ENCODE measurements around the gene MC1R.

MC1R gene

GRCh38 chr16:89938175-89938885 lies 19.7 kb downstream of the MC1R start:
- H3K4me3 ChIP-seq (ENCODE audit: low read depth, low read length), result no peak overlapping the region
- no peak for TF ChIP-seq CTCF (IDR thresholded peaks at IDR 0.05; ENCODE audit: low read depth, low read length, missing control alignments)
- no peak for DNase-seq (ENCODE audit: low read depth)

DNA sequence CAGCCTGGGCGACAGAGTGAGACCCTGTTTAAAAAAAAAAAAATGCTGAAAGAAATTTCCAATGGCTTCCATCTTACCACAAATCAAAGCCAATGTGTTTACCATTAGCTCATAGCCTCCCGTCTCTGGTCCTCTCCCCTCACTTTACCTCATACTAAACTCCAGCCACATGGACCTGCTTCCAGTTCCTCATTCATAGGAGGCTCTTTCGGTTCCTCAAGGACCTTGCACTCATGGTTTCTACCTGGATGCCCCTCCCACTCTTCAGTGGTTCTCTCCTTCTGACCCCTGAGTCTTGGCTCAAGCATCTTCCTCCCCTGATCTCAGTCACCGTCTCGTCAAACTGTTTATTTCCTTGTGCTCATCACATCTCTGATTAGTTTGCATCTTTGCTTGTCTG lies 26.1 kb downstream of the MC1R start:
- TF ChIP-seq CTCF (IDR thresholded peaks at IDR 0.05; ENCODE audit: low read depth, low read length, missing control alignments), result no peak
- no peak overlapping the region for H3K4me3 ChIP-seq (ENCODE audit: low read depth, low read length)
- DNase-seq (ENCODE audit: low read depth), result peak; percentile 73

DNA sequence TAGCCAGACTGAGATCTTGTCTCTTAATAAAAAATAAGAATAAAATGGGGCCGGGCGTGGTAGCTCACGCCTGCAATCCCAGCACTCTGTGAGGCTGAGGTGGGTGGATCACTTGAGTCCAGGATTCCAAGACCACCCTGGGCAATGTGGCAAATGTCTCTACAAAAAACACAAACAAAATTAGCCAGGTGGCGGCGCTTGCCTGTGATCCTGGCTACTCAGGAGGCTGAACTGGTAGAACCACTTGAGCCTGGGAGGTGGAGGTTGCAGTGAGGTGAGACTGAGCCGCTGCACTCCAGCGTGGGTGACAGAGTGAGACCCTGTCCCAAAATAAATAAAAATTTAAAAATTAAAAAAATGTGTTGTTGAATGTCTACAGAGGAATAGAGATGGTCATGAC lies 27.0 kb downstream of the MC1R start:
- peak; percentile 23 for TF ChIP-seq CTCF (IDR thresholded peaks at IDR 0.05; ENCODE audit: low read depth, low read length, missing control alignments)
- H3K4me3 ChIP-seq (ENCODE audit: low read depth, low read length), result no peak overlapping the region
- DNase-seq (ENCODE audit: low read depth), result no peak

DNA sequence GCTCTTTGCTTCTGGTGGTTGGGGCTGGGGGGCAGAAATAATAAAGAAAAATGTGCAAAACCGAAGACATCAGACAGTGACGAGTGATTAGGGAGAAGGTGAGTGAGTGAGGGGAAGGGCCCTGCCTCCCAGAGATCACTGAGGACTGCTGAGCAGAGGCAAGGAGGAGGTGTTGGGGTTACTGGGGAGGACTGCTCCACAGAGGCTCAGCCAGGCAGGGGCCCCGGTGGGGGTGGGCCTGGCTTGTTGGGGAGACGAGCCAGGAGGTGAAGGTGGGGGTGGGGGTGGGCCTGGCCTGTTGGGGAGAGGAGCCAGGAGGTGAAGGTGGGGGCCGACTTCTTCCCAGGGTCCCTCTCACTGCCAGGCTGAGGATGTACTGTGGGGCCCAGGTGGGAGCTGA lies 27.9 kb downstream of the MC1R start:
- no peak overlapping the region for H3K4me3 ChIP-seq (ENCODE audit: low read depth, low read length)
- DNase-seq (ENCODE audit: low read depth), result no peak
- TF ChIP-seq CTCF (IDR thresholded peaks at IDR 0.05; ENCODE audit: low read depth, low read length, missing control alignments), result no peak

DNA sequence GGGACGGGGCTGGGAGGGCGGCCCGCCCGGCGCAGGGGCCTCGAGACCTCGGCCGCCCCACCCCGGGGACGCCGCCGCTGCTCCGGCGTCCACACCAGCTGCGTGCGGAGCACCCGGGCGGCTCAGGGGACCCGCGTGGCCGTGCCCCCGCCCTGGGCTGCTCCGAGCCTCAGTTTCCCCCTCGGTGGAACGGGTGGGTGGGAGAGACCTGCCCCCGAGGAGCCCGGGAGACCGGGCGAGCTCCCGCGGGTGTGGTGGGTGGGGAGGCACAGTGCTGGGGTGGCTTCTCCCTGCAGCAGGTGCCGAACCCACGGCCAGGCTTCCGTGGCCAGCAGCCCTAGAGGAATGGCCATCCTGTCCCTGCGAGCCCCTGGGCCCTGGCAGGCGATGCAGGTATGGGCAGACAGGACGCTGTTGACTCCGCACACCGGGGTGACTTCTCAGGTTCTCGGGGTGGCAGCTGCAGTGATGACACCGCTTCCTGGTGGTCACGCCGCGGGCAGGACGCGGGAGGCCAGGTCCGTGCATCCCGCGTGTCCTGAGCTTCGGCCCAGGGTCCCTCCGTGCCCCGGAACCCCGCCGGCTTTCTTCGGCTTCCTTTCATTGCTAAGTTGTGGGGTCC lies 30.6 kb downstream of the MC1R start:
- no peak for DNase-seq (ENCODE audit: low read depth)
- H3K4me3 ChIP-seq (ENCODE audit: low read depth, low read length), result peak overlapping the region; percentile 63
- TF ChIP-seq CTCF (IDR thresholded peaks at IDR 0.05; ENCODE audit: low read depth, low read length, missing control alignments), result no peak

- H3K4me3 ChIP-seq (ENCODE audit: low read depth, low read length), result peak overlapping the region; percentile 63
- DNase-seq (ENCODE audit: low read depth), result no peak
- TF ChIP-seq CTCF (IDR thresholded peaks at IDR 0.05; ENCODE audit: low read depth, low read length, missing control alignments), result no peak
Measured at GRCh38 chr16:89949756-89950155, 31.1 kb downstream of the MC1R start.

DNA sequence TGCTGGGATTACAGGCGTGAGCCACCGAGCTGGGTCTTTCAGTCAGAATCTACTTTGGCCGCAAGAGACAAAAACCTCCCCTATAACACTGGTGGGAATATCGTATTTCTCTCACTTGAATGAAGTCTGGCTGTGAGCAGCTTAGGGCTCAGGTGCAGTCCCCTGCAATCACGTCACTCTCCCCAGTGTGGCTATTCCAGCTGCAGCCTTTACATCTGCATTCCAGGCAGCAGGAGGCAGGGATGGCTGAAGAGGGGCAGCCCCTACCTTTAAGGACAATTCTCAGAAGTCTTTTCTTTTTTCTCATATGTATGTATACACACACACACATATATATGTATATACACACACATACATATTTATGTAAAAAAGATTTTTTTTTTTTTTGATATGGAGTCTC lies 32.8 kb downstream of the MC1R start:
- DNase-seq (ENCODE audit: low read depth), result no peak
- no peak overlapping the region for H3K4me3 ChIP-seq (ENCODE audit: low read depth, low read length)
- TF ChIP-seq CTCF (IDR thresholded peaks at IDR 0.05; ENCODE audit: low read depth, low read length, missing control alignments), result no peak
